A172 (cell line): ENCODE measurements around the gene HDAC3. TPM values are rescaled to one million over a fixed set of nuclear protein-coding genes. Genes with fewer than 3 reads are reported as not detected.
"Not testable (repeated sequence)": the region's sequence is repeated elsewhere in the genome, so short reads cannot be mapped to it uniquely, and the experiment has no call there.

Experiments used
- DNase-seq: peaks from one replicate; pipeline ENCODE4 v3.0.0-alpha.2; 2015; ENCODE audit warnings: low spot score
- total RNA-seq: library from RNA; depleted of rRNA; stranded (reverse); fragments of >200 nt; shearing (Covaris generic); gene quantifications from 2 replicates; pipeline ENCODE4 v1.2.3, GENCODE V29; 2014

HDAC3 gene
- total RNA-seq, 1 experiment from 2014 or later: 78.7 TPM

- no peak for DNase-seq
Measured at GRCh38 chr5:141634720-141635119, 1.9 kb downstream of the HDAC3 start.

- DNase-seq: no peak
Measured at GRCh38 chr5:141633871-141634561, 2.6 kb downstream of the HDAC3 start.

- no peak for DNase-seq
Measured at GRCh38 chr5:141632650-141633049, 4.0 kb downstream of the HDAC3 start.

- no peak for DNase-seq
Measured at GRCh38 chr5:141630570-141631140, 6.0 kb downstream of the HDAC3 start.

- no peak for DNase-seq
Measured at GRCh38 chr5:141628175-141628788, 8.4 kb downstream of the HDAC3 start.

GRCh38 chr5:141623611-141624010, 13.0 kb downstream of the HDAC3 start:
- DNase-seq: no peak

- DNase-seq: no peak
Measured at GRCh38 chr5:141623186-141623585, 13.5 kb downstream of the HDAC3 start.

- DNase-seq: peak; percentile 93
Measured at GRCh38 chr5:141618804-141619554, 17.7 kb downstream of the HDAC3 start, which contains the start of gene DIAPH1. TSS of gene DIAPH1 (minus strand) at chr5:141619000. CDS start at chr5:141618914, 86 bp downstream.

GRCh38 chr5:141618030-141618803, 18.4 kb downstream of the HDAC3 start:
- peak; percentile 51 for DNase-seq

GRCh38 chr5:141617682-141618029, 19.0 kb downstream of the HDAC3 start:
- no peak for DNase-seq

GRCh38 chr5:141617128-141617527, 19.5 kb downstream of the HDAC3 start:
- DNase-seq: no peak

- no peak for DNase-seq
Measured at GRCh38 chr5:141615991-141616720, 20.5 kb downstream of the HDAC3 start.

GRCh38 chr5:141613344-141613743, 23.3 kb downstream of the HDAC3 start:
- DNase-seq: no peak

- DNase-seq: no peak
Measured at GRCh38 chr5:141611289-141611688, 25.4 kb downstream of the HDAC3 start.

GRCh38 chr5:141609921-141610320, 26.7 kb downstream of the HDAC3 start:
- not testable (repeated sequence) for DNase-seq

- DNase-seq: no peak
Measured at GRCh38 chr5:141609044-141609443, 27.6 kb downstream of the HDAC3 start.

GRCh38 chr5:141608557-141608956, 28.1 kb downstream of the HDAC3 start:
- DNase-seq: no peak

GRCh38 chr5:141608046-141608445, 28.6 kb downstream of the HDAC3 start:
- DNase-seq: no peak

- DNase-seq: no peak
Measured at GRCh38 chr5:141605523-141606277, 30.9 kb downstream of the HDAC3 start.
